NCI-H748 (cell line): Measurements from ENCODE around the gene RAP2C.
"Not testable (repeated sequence)": the region's sequence is repeated elsewhere in the genome, so short reads cannot be mapped to it uniquely, and the experiment has no call there.

Source experiments
- DNase-seq: peaks from one replicate; lab custom pipeline; 2025; ENCODE audit not compliant: unreplicated experiment; lab: John Stamatoyannopoulos, UW

The RAP2C gene

GRCh38 chrX:132200976-132201375 is 18.3 kb downstream of the RAP2C start:
- no peak for DNase-seq

DNA sequence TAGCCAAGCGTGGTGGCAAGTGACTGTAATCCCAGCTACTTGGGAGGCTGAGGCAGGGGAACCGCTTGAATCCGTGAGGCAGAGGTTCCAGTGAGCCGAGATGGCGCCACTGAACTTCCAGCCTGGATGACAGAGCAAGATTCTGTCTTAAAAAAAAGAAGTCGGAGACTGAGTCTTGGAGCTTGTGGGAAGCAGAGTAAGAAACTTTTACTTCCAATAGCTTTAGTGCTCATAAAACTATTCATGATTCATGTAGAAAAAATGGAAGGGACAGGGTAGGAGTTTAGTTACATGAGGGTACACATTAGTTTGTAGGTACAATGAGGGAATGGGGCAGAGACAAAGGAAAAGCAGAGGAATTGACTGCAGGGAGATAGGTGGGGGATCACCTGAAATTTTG is 19.3 kb downstream of the RAP2C start:
- no peak for DNase-seq

GRCh38 chrX:132193872-132194574 is 25.2 kb downstream of the RAP2C start:
- no peak for DNase-seq

DNA sequence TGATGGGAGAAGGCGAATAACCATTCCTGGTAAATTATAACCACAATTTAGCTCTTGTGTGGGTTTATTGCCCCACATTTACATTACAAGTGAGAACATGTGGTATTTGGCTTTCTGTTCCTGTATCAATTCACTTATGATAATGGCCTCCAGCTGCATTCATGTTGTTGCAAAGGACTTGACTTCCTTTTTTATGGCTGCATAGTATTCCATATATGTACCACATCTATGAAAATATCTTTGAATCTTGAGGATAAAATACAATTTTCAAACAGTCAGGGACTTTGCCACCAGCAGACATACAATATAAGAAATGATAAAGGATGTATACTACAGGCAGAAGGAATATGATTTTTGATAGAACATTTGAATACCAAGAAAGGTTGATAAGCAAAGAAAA is 27.3 kb downstream of the RAP2C start:
- no peak for DNase-seq

DNA sequence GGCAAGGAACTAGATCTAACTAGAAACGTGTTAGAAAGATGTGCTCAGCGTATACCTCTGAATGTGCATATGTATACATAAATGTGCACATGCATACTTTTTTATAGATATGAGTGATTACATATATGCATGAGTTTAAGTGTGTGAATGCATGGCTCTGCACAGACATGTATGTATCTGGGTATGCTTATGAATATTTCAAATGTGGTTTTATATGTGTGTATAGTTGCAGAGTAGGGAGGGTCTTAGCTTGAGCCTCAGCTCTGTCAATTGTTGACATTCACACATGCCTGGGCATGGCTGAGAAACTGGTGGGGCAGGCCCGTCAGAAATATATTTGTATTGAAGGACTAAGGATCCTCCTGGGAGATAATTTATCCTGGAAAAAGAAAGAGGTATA is 31.1 kb downstream of the RAP2C start:
- no peak for DNase-seq

GRCh38 chrX:132187451-132187850 is 31.8 kb downstream of the RAP2C start:
- DNase-seq, result no peak

DNA sequence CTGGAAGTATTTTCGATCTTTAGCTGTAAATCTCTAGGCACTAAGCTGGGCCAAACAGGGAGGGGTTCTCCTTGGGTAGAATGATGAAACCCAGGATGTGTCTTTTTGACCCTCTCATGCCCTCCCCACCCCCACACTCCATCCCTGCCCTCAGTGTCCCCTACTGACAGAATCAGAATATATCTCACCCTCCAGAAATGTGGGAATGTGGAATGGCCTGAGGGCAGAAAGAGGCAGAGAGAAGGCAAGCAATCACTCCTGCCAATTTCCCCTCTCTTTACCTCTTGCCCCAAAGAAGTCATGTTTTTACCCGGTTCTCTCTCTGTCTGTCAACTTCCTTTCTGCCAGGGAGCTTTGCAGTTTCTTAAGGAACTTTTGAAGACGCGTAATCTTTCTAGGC is 34.4 kb downstream of the RAP2C start:
- DNase-seq, result no peak

- no peak for DNase-seq
These were observed 37.9 kb downstream of the RAP2C start for GRCh38 chrX:132181364-132181763.

GRCh38 chrX:132180929-132181328 is 38.3 kb downstream of the RAP2C start:
- no peak for DNase-seq

GRCh38 chrX:132173647-132174046 is 45.6 kb downstream of the RAP2C start:
- no peak for DNase-seq

GRCh38 chrX:132171881-132172280 is 47.4 kb downstream of the RAP2C start:
- DNase-seq, result no peak

DNA sequence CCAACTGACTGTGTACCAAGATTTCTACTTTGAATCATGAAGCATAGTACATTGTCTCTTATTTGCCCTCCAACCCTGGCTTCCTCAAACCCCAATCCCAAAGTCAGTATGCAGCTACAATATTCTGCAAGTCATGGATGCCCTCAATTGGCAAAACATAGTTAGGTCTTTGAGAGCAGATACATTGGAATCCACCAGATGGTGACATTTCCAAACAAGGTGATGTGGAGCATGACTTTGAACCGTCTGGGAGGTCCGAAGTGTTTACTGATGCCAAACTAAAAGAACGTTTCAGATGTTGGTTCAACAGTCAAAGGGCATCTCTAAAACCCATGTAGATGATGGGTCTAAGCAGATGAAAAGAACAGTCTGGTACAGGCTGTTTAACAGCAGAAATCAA is 47.8 kb downstream of the RAP2C start:
- no peak for DNase-seq

GRCh38 chrX:132169554-132169953 is 49.7 kb downstream of the RAP2C start:
- peak; percentile 78 for DNase-seq

GRCh38 chrX:132165651-132166050 is 53.6 kb downstream of the RAP2C start:
- DNase-seq, result no peak

DNA sequence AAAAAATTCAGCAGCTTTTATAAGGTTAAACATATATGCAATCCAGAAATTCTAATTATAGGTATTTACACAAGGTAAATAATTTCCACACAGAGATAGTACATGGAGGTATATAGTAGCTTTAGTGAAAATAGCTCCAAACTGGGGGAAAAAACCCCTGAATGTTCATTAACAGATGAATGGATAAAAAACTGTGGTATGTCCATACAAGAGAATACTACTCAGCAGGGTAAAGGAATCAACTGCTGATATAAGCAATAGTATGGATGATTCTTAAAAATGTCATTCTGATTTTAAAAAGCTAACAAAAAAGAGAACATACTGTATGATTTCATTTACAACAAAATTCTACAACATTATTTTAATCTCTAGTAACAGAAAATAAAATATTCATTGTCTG is 54.2 kb downstream of the RAP2C start:
- DNase-seq, result no peak

DNA sequence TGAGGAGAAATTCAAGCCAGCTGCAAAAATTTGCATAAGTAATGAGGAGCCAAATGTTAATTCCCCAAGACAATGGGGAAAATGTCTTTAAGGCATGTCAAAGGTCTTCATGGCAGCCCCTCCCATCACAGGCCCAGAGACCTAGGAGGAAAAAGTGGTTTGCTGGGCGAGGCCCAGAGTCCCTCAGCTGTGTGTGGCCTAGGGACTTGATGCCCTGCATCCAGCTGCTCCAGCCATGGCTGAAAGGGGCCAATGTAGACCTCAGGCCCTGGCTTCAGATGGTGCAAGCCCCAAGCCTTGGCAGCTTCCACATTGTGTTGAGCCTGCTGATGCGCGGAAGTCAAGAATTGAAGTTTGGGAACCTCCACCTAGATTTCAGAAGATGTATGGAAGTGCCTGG is 56.2 kb downstream of the RAP2C start:
- not testable (repeated sequence) for DNase-seq

- DNase-seq, result no peak
These were observed 66.1 kb downstream of the RAP2C start for GRCh38 chrX:132153166-132153565.
